Measurements from ENCODE around the gene COX4I2.
"Not testable (repeated sequence)": the region's sequence is repeated elsewhere in the genome, so short reads cannot be mapped to it uniquely, and the experiment has no call there.

The COX4I2 gene

GRCh38 chr20:31667315-31668285 is 29.9 kb downstream of the COX4I2 start:
- H3K4me3 ChIP-seq (ENCODE audit: low read depth, low read length) = no peak overlapping the region
- no peak for DNase-seq (ENCODE audit: low read depth)
- TF ChIP-seq CTCF (IDR thresholded peaks at IDR 0.05; ENCODE audit: low read depth, low read length, missing control alignments) = no peak

GRCh38 chr20:31668944-31669343 is 31.2 kb downstream of the COX4I2 start:
- DNase-seq (ENCODE audit: low read depth) = not testable (repeated sequence)

GRCh38 chr20:31669876-31670275 is 32.2 kb downstream of the COX4I2 start:
- no peak for DNase-seq (ENCODE audit: low read depth)
- H3K4me3 ChIP-seq (ENCODE audit: low read depth, low read length) = no peak overlapping the region
- no peak for TF ChIP-seq CTCF (IDR thresholded peaks at IDR 0.05; ENCODE audit: low read depth, low read length, missing control alignments)

More at GRCh38 chr20:31668944-31669343, 31.2 kb downstream of the COX4I2 start:
- not testable (repeated sequence) for H3K4me3 ChIP-seq (ENCODE audit: low read depth, low read length)

GRCh38 chr20:31670371-31671228 is 32.9 kb downstream of the COX4I2 start:
- no peak for DNase-seq (ENCODE audit: low read depth)
- TF ChIP-seq CTCF (IDR thresholded peaks at IDR 0.05; ENCODE audit: low read depth, low read length, missing control alignments) = no peak
- no peak overlapping the region for H3K4me3 ChIP-seq (ENCODE audit: low read depth, low read length)

GRCh38 chr20:31671324-31671723 is 33.6 kb downstream of the COX4I2 start:
- no peak overlapping the region for H3K4me3 ChIP-seq (ENCODE audit: low read depth, low read length)
- DNase-seq (ENCODE audit: low read depth) = no peak
- no peak for TF ChIP-seq CTCF (IDR thresholded peaks at IDR 0.05; ENCODE audit: low read depth, low read length, missing control alignments)

- no peak overlapping the region for H3K4me3 ChIP-seq (ENCODE audit: low read depth, low read length)
- DNase-seq (ENCODE audit: low read depth) = no peak
- no peak for TF ChIP-seq CTCF (IDR thresholded peaks at IDR 0.05; ENCODE audit: low read depth, low read length, missing control alignments)
Measured at GRCh38 chr20:31673435-31673834, 35.7 kb downstream of the COX4I2 start.

GRCh38 chr20:31673943-31674463 is 36.3 kb downstream of the COX4I2 start:
- DNase-seq (ENCODE audit: low read depth) = no peak
- TF ChIP-seq CTCF (IDR thresholded peaks at IDR 0.05; ENCODE audit: low read depth, low read length, missing control alignments) = no peak
- H3K4me3 ChIP-seq (ENCODE audit: low read depth, low read length) = no peak overlapping the region
